HG02610 (cell line): Measurements from ENCODE around the gene CASP10.

Source experiments
- ATAC-seq: cut with Tn5 transposase; IDR thresholded peaks from one replicate; pipeline ENCODE4 v1.9.1; 2021; ENCODE audit warnings: mild to moderate bottlenecking, moderate library complexity; ENCODE audit not compliant: unreplicated experiment

The CASP10 gene

DNA sequence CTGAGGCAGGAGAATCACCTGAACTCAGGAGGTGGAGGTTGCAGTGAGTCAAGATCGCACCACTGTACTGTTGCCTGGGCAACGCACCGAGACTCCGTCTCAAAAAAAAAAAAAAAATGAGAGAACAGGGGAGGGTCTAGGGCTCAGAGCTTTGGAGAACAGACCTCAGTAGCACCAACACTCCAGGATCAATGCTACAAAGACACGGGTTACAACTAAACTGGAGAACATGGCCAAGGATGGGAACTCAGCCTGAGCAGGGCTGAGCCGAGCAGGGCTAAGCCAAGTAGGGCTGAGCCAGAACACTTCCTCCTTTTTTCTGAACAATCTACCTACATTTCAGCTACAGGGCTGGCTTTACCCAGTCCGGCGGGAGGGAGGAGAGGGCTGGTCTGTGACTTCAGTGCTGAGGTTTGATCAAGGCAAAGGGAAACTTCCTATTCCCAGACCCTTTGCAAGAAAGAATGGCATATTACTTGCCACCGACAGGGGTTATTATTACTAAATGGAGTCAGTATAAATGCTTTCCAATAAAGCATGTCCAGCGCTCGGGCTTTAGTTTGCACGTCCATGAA lies 74.5 kb downstream of the CASP10 start:
- peak; percentile 56 for ATAC-seq

DNA sequence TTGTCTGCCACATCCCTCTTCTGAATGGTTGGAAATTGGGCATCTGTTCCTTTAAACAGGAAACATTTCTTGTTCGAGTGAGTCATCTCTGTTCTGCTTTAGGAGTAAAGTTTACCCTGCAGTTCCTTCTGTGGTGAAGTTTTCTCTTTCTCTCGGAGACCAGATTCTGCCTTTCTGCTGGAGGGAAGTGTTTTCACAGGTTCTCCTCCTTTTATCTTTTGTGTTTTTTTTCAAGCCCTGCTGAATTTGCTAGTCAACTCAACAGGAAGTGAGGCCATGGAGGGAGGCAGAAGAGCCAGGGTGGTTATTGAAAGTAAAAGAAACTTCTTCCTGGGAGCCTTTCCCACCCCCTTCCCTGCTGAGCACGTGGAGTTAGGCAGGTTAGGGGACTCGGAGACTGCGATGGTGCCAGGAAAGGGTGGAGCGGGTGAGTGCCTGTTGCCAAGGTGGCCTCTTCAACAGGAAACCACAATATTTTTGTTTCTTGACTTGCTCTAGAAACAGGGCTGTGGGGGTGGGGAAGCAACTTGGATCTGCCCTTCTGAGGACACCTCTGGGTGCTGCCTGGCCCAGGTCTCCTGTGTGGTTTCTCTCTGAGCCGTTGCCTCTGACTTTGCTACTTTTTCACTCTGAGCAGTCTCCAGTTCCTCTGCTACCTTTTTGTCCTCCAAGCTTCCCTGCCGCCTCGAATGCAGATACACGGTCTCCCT lies 75.2 kb downstream of the CASP10 start:
- ATAC-seq = peak; percentile 58

DNA sequence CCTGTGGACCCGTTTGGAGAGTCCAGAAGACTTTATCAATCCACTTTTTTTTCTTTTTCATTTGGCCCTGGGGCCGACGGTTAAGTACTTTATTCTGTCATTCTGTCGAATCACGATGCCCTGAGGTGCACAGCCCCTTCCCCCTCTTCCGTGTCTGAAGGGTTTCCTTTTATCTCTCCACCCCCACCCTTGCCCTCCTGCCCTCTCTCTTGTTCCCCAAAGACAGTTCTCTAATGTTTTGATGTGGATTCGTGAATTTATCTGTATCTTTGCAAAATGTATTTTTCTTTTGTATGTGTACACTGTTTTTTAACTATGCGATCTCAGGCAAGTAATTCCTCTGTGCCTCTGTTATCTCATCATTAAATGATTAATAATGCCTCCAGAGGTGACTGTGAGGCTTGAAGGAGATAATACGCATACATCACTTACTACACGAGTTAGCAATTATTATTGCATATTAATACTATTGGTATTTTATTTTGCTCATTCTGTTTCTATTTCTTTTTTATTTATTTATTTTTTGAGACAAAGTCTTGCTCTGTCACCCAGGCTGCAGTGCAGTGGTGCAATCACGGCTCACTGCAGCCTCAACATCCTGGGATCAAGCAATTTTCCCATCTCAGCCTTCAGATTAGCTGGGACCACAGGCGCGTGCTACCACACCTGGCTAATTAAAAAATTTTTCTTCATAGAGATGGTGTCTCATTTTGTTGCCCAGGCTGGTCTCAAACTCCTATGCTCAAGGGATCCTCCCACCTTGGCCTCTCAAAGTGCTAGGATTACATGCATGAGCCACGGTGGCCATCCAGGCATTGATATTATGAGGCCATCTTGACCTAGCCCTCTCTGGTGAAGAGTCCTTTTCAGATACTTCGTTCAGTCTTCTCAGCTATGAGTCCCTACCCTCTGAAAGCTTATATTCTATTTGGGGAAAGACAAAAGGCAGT lies 76.0 kb downstream of the CASP10 start:
- no peak for ATAC-seq

DNA sequence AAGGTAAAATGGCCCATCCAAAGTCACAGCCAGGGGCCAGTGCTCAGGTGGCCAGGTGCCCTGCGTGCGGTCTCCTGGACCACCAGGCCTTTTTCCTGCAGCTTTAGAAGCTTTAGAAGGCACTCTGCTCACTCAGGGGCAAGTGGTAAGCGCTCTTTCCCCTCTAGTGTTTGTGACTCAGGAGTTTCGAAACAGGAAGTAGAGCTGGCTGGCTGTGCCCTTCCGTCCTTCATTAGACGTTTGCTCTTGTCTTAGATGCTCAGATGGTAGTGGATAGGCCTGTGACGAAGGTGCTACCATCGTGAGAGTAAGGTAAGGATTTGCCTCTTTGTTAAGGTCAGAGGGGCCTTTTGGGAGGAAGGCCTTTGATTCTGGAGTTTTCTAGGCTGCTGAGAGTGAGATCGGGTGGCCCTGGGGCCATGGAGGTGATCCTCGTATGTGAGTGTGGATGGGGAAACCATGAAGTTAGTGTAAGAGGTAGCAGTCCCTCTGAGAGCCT lies 77.4 kb downstream of the CASP10 start, which contains the start of gene CASP8:
CASP8 (plus strand) TSS at position 235 of the 499 bp plus-strand sequence. CDS start 5,951 bp downstream, outside the sequence.
- no peak for ATAC-seq

DNA sequence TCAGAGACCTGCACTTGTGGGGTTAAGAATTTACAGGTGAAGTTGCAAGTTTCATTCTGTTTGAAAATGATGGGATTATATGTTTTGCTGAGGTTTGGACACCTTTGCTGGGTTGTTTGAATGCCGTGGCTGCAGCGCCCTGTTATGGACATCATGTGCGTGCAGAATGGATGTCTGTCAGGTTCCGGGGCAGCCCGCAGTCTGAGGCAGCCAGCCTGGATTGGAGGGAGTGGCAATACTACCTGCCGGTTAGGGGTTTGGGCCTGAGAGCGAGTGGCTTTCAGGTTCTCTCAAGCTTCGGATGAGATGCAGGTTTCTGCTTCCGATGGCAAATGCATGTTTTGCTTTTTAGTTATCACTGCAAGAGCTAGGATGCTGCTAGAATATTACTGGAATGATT lies 78.5 kb downstream of the CASP10 start:
- no peak for ATAC-seq

DNA sequence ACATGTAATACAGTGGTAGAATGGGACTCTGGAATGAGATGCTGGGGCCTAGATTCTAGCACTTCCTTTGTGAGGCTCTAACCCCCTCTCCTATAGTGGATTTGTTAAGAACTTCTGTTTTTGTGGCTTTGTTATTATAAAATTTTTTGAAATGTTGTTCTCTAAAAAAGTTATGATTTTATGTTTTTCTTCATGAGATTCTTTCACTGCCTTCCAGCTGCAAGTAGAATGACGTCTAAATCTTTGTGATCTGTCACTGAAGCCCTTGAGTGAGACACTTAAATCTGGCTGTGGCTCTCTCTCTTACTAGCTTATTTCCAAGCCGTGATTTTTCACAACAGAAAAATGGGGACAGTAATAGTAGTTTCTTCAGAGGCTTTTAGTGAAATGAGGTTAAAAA lies 79.0 kb downstream of the CASP10 start:
- no peak for ATAC-seq

DNA sequence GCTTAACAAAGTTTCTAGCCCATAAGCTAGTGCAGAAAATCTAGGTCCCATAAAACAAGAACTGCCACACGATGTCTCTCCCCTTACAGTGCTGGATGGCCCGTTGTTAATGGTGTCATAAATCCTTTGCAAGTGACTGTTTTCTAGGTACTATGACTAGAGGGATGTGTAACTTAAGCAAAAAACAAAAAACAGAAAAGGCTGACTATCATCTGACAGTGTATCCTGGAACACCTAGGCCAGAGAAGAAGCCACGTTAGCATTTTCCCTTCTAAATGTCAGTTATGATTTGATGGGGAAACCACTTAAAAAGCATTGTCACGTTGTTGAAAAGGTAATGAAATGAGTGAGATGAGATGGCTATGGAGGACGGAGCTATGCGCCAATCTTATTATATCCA lies 79.8 kb downstream of the CASP10 start:
- no peak for ATAC-seq

DNA sequence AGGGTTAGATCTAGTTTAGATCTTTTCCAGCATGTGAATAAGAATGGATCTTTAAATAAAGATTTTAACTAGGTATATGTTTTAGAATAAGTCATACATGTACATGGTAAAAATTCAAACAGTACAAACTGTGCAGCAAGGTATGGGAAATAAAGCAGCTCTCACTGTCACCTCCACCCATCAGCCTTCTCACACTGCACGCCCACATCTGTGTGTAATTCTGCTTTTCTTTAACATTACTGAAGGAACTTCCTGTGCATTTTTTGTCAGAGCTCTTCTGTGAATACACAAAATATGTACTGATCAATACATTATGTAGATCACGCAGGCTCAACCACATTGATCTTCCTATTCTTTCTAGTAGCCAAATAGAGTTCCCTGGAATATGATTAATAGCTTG lies 80.8 kb downstream of the CASP10 start:
- no peak for ATAC-seq

DNA sequence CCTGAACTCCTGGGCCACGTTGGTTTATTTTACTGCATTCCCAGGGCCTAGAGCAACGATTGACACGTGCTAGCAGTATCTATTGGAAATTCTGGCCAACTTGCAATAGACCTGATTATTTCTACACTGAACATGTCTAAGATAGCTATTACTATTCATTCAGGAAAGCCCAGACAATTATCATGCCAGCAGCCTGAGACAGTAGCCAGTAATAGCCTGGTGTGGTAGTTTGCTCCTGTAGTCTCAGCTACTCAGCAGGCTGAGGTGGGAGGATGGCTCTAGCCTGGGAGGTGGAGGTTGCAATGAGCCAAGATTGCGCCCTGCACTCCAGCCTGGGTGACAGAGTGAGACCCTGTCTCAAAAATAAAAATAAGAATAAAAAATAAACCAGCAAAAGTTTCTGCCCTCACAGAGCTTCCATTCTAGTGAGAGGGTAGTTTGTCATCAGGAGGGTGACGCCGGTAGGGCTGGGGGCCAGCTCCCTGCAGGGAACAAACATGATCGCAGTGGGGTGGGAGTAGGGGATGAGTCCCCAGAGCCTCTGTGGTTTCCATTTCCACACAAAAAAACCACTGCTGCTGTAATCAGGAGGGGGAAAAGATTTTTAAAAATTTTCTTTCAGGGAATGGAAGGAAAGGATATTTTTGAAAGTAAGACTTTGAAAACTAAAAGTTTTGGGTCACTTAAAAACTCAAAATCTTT lies 81.7 kb downstream of the CASP10 start:
- ATAC-seq = no peak

DNA sequence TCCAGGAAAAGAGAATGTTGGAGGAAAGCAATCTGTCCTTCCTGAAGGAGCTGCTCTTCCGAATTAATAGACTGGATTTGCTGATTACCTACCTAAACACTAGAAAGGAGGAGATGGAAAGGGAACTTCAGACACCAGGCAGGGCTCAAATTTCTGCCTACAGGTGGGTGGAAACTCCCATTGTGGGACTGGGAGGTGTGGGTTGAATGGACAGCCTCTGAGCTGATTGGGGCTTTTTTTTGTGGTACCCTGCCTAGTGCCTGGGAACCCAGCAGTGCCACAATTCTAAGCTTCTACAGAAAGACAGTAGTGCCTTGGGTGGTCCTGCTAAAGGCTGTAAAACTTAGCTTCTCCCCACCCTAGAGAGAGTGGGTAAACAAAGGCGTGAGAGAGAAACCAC lies 83.7 kb downstream of the CASP10 start:
- ATAC-seq = no peak

DNA sequence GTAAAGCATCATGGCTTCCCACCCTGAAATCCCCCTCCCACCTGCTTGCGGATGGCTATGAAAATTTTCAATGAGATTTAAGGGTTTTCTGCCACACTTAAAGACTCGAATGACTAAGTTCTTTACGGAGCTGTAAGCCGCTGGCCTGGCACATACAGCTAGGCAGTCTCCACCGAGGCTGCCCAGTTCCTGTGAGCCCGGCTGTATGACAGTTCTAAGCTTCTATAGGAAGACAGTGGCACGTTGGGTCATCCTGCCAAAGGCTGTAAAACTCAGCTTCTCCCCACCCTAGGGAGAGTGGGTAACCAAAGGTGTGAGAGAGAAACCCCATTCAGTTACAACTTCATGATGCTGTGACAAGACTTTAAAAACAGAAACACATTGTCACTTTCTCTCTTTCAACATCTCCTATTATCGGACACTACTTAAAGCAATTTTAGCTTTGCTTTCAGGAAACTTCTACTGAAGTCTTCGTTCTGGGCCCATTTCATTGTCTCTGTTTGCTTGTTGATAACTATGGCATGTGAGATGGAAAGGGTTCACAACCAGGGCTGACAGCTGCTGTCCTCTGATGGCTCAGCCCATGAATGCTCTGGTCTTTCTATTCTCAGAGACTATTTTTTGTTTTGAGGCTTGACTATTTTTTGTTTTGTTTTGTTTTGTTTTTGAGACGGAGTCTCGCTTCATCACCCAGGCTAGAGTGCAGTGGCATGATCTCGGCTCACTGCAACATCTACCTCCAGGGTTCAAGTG lies 84.5 kb downstream of the CASP10 start:
- ATAC-seq = no peak

DNA sequence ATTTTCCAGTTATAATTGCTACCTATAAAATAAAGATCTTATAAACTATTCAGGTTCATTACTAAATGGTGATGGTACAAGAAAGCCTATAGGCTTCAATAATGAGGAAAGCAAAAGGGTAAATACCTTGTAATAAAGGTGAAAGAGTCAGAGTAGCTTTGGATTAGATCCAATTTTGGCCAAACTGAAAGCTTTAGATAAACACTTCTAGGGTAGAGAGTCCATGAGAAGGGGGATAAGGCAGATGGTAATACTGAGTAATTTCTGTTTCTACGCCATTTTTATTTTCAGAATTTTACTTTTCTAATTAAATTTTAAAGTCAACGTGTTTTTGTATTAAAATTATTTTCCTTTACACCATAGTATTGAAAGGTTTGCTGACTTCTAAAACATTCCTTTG lies 86.8 kb downstream of the CASP10 start:
- no peak for ATAC-seq

DNA sequence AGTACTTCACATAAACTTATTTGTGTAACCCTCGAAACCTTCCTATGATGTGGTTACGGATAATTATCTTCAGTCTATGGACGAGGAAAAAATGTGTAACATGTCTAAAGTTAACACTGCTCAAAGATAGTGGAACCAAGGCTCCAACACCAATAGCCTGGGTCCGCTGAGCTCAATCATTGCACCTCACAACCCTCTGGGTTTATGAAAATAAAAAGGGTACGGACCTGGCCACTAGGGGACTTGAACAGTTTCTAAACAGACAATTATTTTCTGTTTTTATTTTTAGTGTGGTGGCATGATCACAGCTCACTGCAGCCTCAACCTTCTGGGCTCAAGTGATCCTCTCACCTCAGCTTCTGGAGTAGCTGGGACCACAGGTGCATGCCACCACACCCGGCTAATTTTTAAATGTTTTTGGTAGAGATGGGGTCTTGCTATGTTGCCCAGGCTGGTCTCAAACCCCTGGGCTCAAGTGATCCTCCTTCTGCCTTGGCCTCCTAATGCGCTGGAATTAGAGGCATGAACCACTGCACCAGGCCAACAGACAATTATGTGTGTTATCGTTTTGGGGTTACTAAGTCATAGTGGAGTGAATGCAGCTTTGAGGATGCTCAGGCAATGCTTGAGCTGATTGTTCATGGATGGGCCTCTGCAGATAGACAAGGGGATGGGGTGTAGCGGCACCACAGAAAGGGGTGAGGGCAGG lies 87.5 kb downstream of the CASP10 start:
- no peak for ATAC-seq

DNA sequence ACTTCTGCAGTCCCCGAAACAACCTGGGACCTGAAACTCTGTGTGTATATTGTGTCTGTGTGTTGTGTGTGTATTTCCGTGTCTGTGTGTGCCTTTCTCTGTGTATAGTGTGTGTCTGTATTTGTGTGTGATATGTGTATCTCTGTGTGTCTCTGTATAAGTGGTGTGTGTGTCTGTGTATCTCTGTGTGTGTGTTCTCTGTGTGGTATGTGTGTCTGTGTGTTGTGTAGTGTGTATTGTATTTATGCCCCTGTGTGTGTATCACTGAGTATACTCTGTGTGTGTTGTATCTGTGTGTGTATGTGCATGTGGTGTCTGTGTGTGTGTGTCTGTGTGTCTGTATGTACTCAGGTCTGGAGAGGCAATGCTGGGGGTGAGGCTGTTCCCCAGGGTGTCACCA lies 89.0 kb downstream of the CASP10 start:
- no peak for ATAC-seq

DNA sequence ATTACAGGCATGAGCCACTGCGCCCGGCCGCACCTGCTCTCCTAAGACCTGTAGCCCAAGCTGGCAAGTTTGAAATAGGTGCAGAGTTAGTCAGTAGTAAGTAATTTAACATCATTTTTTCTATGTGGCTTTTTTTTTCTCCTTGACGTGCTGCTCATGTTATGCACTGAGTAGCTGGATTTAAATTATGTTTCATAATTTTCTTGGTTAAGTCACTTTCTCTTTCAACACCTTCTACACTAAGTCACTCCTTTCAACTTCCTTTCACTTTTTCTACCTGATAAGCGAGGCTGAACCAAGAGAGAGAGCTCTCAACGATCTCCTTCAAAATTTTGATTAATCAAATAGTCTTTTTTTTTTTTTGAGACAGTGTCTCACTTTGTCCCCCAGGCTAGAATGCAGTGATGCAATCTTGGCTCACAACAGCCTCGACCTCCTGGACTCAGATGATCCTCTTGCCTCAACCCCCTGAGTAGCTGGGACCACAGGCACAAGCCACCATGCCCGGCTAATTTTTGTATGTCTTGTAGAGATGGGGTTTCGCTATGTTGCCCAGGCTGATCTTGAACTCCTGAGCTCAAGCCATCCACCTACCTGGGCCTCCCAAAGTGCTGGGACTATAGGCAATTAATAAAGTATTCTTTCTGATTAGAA lies 90.5 kb downstream of the CASP10 start:
- no peak for ATAC-seq

DNA sequence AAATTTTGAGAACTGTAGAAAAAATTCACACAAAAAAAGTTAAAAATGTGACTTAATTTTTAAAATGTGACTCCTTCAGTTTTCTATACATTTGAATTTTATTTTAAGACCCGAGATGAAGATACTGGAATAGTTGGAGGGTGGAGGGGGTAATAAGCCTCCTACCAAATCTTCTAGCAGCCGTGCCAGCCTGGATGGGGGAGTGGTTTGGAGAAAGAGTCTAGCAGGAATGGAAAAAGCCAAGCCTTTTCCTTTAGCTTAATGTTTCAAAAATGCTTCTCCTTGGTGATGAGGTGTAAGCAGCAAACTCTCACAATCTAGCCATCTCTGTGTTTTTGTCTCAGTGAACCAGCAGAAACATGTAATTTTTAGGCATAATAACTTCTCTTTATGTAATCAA lies 92.1 kb downstream of the CASP10 start:
- no peak for ATAC-seq

DNA sequence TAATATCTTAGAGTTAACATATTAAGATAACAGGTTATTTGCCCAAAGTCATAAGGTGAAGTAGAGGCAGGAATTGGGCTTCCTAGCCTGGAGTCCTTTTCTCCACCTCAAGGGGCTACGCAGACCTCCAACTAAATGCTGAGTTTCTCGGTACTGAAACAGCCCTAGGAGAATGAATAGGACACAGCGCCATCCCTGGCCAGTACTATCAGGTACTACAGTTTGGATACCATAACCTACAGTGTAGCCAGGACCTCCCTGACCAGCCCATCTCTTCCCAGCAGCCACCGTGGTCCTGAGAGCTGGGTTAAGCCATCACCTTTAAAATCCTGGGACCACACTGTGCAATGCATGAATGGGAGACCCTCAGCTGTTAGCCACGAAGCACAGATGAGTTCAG lies 93.0 kb downstream of the CASP10 start:
- no peak for ATAC-seq

DNA sequence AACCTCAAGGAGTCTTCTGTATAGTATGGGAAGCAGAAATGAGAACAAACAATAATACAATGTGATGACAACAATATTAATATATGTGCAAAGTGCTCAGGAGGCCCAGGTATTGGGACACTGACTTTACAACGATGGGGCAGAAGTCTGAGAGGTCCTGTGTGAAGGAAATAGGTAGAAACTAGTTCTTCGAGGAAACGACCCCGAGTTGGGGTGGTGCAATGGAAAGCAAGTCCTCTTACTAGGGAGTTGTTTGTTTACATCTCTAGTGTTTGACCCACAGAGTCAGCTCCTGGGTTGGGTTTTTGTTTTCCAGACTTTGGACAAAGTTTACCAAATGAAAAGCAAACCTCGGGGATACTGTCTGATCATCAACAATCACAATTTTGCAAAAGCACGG lies 93.6 kb downstream of the CASP10 start:
- no peak for ATAC-seq
